Activated T-helper 1 cell treated with anti-CD3 and anti-CD28 coated beads, Interleukin-12 subunit alpha, Interleukin-12 subunit beta, Interleukin-2, Interleukin-4 antibody, amounts not matched to agents 30 ng/mL and 10 ng/mL and 1 ng/mL, durations not matched to agents 14 hours and 24 hours and 36 hours (primary cell): ENCODE measurements around the gene ANK2. TPM values are rescaled to one million over a fixed set of nuclear protein-coding genes. Genes with fewer than 3 reads are reported as not detected.
"Not testable (repeated sequence)": the region's sequence is repeated elsewhere in the genome, so short reads cannot be mapped to it uniquely, and the experiment has no call there.

ENCODE experiments used
- DNase-seq: peaks from one replicate; pipeline ENCODE4 v3.0.0; 2021; ENCODE audit warnings: low spot score
- H3K27ac Mint-ChIP-seq: one replicate; pipeline ENCODE4 v1.8.0; 2021; ENCODE audit warnings: mild to moderate bottlenecking, mixed read lengths
- H3K27me3 Mint-ChIP-seq: one replicate; pipeline ENCODE4 v1.8.0; 2022; ENCODE audit warnings: mild to moderate bottlenecking, moderate library complexity, mixed read lengths; ENCODE audit not compliant: insufficient read depth
- H3K36me3 Mint-ChIP-seq: one replicate; pipeline ENCODE4 v1.8.0; 2021; ENCODE audit warnings: low read depth, mixed read lengths
- H3K4me1 Mint-ChIP-seq: one replicate; pipeline ENCODE4 v1.8.0; 2021; ENCODE audit warnings: low read depth, mixed read lengths
- H3K4me3 Mint-ChIP-seq: one replicate; pipeline ENCODE4 v1.8.0; 2021; ENCODE audit warnings: mild to moderate bottlenecking, moderate library complexity, mixed read lengths
- H3K9me3 Mint-ChIP-seq: one replicate; pipeline ENCODE4 v1.8.0; 2021; ENCODE audit warnings: mixed read lengths
- intact Hi-C: fragments of 100-400 bp; cut with micrococcal nuclease; formaldehyde crosslinking; loops from one replicate; pipeline ENCODE4 v1.15.1; 2024
- total RNA-seq: library from RNA; stranded (reverse); gene quantifications from 2 replicates; pipeline ENCODE4 v1.2.3, GENCODE V29; 2022

The ANK2 gene
- total RNA-seq, 1 donor from 2014 or later, result 3.1 TPM

DNA sequence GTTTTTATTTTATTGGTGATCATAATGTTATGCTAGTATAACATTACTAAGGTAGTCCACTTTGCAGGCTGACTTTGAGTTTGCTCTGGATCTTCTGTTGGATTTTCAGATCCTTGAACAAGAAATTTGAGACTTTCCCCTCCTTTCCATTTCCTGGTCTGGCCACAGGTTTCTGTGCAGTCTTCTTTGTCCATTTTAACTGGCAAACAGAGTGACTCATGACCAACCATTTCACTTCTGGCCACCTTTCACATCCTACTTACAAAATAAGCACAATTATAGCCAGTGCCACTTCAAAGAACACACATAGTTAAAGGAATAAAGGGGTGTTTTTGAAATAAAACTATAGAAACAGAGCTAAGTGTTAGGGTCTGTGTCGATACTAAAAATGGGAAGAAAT, 8.4 kb downstream of the ANK2 start:
- H3K9me3 Mint-ChIP-seq, result no peaks in the 10 kb centered on the region
- no peak overlapping the region for H3K27ac Mint-ChIP-seq
- no peak for DNase-seq
- H3K4me1 Mint-ChIP-seq, result peaks cover under 1% of the 10 kb centered on the region
- H3K27me3 Mint-ChIP-seq, result no peaks in the 10 kb centered on the region
- H3K4me3 Mint-ChIP-seq, result no peak overlapping the region
- H3K36me3 Mint-ChIP-seq, result no peaks in the 10 kb centered on the region
- intact Hi-C loops, result no loop called here

DNA sequence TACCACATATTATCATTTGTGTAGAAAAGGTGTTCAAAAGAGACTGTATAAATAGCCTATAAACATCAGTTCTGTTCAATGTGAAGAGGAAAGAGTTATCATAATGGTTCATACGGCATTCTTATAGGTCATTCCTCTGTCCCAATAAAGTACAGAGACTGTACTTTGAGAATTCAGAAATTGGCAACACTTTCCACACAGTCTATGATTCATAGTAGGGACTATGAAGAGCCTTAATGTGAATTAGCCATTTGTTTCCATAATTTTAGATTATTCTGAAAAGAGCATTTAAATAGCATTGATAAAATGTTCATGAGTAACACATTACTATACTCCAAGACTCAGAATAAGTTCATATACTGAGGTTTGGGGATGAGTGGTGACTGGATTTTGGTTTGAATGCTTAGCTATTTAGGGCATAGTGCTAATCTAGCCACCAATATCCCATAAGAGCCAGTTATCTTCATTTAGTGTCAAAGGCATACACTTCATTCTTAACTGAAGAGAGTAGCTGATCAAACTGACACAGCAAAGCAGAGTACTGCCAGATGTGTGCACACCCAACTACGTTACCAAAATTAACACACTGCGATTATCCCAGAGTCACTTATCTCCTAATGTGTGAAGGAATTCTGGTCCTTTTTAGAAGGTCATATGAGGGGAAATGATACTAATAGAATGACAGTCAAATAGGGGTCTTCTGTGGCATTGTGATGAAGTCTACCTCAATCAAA, 10.2 kb downstream of the ANK2 start:
- H3K4me3 Mint-ChIP-seq, result no peak overlapping the region
- H3K36me3 Mint-ChIP-seq, result no peaks in the 10 kb centered on the region
- no peaks in the 10 kb centered on the region for H3K4me1 Mint-ChIP-seq
- intact Hi-C loops, result no loop called here
- H3K27ac Mint-ChIP-seq, result no peak overlapping the region
- DNase-seq, result no peak
- H3K27me3 Mint-ChIP-seq, result no peaks in the 10 kb centered on the region
- no peaks in the 10 kb centered on the region for H3K9me3 Mint-ChIP-seq

DNA sequence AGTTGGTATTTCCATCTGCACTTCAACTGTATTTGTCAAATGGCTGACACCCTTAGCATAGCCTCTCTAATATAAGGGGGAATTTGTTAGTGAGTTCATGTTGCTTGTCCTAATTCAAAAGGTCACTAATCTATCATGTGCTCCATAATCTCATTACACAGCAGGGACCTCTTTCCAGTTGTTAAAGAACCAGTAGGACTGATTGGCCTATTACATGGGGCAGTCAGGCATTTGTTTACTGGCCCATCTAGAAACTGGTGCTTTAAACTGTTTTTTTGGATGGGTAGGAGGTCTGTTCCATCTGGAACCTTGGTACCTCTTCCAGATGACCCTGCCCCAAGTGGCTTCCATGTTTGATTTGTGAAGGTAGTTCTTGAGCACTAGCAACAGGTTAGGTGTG, 11.4 kb downstream of the ANK2 start:
- Mint-ChIP-seq H3K4me1 (no peaks in the 10 kb centered on the region), H3K36me3 (no peaks in the 10 kb centered on the region), H3K9me3 (no peaks in the 10 kb centered on the region), H3K4me3 (no peak overlapping the region), H3K27me3 (no peaks in the 10 kb centered on the region), H3K27ac (no peak overlapping the region)
- DNase-seq, result no peak
- intact Hi-C loops, result no loop called here

DNA sequence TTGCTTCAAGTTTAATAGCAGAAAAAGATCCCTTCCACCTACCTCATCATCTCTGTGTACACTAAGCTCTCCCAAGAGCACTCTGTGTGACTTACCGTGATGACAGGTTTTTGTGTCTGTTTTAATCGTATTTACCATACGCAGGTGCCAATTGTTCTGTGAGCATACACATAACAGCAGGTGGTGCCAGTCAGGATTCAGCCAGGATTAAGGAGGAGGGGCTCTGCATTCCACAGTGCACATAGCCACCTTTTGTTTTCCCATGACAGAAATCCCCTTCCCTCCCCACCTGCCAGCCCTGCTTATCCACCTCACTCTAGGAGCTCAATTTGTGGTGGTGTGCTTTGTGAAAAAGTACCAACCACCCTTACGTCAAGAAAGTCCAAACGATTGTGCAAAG, 14.8 kb downstream of the ANK2 start:
- no peaks in the 10 kb centered on the region for H3K9me3 Mint-ChIP-seq
- DNase-seq, result no peak
- no peak overlapping the region for H3K27ac Mint-ChIP-seq
- H3K27me3 Mint-ChIP-seq, result peaks cover 2% of the 10 kb centered on the region
- intact Hi-C loops, result no loop called here
- no peak overlapping the region for H3K4me3 Mint-ChIP-seq
- H3K36me3 Mint-ChIP-seq, result no peaks in the 10 kb centered on the region
- no peaks in the 10 kb centered on the region for H3K4me1 Mint-ChIP-seq

DNA sequence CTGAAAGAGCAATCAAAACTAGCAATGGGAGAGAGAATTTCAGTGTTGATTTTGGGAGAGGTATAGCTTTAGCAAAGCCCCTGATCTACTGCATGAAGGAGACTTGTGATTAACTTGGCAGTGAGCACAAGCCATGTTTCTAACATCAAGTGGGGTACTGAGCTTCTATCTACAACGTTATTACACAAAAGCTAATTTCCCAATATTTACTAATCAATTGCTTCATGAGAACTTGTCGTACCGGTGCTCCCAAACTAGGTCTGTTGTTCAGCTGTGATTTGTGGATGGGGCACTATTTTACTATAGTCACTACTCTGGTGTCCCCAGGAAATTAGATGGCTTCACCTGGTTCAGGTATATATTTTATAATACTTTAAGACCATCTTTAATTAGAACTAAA, 16.2 kb downstream of the ANK2 start:
- peaks cover 4% of the 10 kb centered on the region for H3K9me3 Mint-ChIP-seq
- H3K4me3 Mint-ChIP-seq, result no peak overlapping the region
- no peaks in the 10 kb centered on the region for H3K4me1 Mint-ChIP-seq

DNA sequence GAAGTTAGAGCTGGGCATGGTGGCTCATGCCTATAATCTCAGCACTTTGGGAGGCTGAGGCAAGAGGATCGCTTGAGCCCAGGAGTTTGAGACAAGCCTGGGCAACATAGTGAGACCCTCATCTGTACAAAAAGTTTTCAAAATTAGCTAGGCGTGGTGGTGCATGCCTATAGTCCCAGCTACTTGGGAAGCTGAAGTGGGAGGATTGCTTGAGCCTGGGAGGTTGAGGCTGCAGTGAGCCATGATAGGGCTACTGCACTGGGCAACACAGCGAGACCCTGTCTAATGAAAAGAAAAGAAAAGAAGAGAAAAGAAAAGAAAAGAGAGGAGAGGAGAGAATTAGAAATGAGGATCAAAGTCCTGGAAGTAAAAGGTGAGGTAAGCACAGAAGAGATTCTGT, 19.3 kb downstream of the ANK2 start:
- H3K9me3 Mint-ChIP-seq, H3K4me3 Mint-ChIP-seq, H3K27me3 Mint-ChIP-seq, H3K27ac Mint-ChIP-seq, H3K36me3 Mint-ChIP-seq, DNase-seq, H3K4me1 Mint-ChIP-seq, intact Hi-C loops: not testable (repeated sequence)

More for the DNA sequence above, 16.2 kb downstream of the ANK2 start:
- intact Hi-C loops, result no loop called here
- no peak overlapping the region for H3K27ac Mint-ChIP-seq
- H3K36me3 Mint-ChIP-seq, result no peaks in the 10 kb centered on the region
- DNase-seq, result no peak
- H3K27me3 Mint-ChIP-seq, result peaks cover 2% of the 10 kb centered on the region

DNA sequence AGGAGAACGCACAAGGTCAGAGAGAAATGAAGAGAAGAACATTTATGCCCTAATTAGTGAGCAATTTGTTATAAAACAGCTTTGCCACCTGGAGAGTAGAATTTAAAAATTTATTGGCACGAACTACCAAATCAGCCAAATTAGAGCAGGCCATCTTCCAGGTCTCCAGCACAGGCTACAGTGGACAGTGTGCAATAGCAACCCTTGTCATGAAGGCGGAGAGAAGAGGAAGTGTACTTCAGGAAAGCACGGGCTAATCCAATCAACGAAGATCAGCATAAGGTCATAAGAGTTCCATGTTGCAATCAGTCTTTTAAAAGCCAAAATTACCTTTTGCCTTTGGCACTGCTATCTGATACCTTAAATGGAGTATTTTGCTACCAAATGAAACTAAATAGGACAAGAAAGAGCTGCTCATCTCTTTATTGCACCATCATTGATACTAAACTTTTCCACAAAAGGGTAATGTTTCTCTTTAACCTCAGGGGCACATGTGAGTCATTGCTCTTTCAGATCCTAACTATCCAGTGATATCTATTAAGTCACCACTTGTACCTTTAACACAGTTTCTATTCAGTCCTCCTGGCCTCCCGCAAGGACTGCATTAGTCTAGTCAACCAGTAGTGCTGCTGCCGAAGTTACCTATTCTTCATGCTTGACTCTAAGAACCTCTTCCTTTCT, 19.9 kb downstream of the ANK2 start:
- Mint-ChIP-seq H3K9me3 (peaks cover 8% of the 10 kb centered on the region), H3K36me3 (no peaks in the 10 kb centered on the region)

DNA sequence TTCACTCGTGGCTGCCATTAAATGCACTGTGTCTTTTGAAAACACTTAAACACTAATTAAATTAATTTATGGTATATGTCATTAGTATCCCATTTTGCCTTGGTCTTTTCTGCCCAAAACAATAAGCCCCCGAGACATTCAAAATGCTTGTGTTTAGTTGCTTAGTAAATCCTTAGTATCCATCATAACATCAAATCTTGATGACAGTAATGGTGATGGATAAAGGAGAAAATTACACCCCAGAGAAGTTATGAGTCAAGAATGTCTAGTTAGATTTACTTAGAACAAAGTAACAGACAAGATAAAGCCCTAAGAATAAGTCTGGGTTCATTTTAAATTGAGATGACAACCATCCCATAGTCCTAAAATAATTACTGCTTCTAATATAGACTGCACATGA, 21.3 kb downstream of the ANK2 start:
- H3K27me3 Mint-ChIP-seq, result peaks cover 3% of the 10 kb centered on the region
- intact Hi-C loops, result no loop called here
- no peaks in the 10 kb centered on the region for H3K36me3 Mint-ChIP-seq
- peaks cover 8% of the 10 kb centered on the region for H3K9me3 Mint-ChIP-seq
- H3K27ac Mint-ChIP-seq, result no peak overlapping the region
- H3K4me3 Mint-ChIP-seq, result no peak overlapping the region
- no peaks in the 10 kb centered on the region for H3K4me1 Mint-ChIP-seq
- DNase-seq, result no peak

More for the DNA sequence above, 19.9 kb downstream of the ANK2 start:
- Mint-ChIP-seq H3K4me3 (no peak overlapping the region), H3K27me3 (peaks cover 3% of the 10 kb centered on the region), H3K4me1 (no peaks in the 10 kb centered on the region), H3K27ac (no peak overlapping the region)
- no peak for DNase-seq
- intact Hi-C loops, result no loop called here

DNA sequence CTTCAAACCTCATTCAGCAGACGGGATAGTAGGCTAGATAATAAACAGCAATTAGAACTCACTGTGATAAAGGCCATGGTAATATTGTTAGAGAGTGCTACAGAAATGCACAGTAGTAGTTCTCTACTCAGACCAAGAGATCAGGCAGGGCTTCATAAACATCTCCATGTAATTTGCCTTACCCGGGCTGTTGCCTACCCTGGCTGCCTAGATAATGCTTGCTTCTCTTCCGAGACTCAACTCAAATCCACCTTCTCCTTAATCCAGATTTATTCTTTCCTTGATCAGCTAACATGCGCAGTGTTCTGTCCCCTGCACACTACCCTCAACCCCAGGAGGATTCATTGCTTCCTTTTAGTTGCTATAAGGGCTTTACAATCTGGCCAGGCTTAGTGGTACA, 21.8 kb downstream of the ANK2 start:
- Mint-ChIP-seq H3K27me3 (peaks cover 2% of the 10 kb centered on the region), H3K27ac (no peak overlapping the region), H3K9me3 (peaks cover 8% of the 10 kb centered on the region), H3K4me1 (no peaks in the 10 kb centered on the region), H3K36me3 (no peaks in the 10 kb centered on the region), H3K4me3 (no peak overlapping the region)
- intact Hi-C loops, result no loop called here
- no peak for DNase-seq

DNA sequence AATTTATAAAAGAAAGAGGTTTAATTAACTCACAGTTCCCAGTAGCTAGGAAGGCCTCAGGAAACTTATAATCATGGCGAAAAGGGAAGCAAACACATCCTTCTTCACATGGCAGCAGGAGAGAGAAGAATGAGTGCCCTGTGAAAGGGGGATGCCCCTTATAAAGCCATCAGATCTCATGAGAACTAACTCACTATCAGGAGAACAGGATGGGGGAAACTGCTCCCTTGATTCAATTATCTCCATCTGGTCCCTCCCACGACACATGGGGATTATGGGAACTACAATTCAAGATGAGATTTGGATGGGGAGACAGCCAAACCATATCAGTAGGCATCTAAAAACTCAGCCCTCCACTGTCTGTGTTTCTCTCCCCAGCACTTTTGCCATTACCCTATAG, 22.4 kb downstream of the ANK2 start:
- Mint-ChIP-seq H3K4me3 (no peak overlapping the region), H3K9me3 (peaks cover 8% of the 10 kb centered on the region), H3K27ac (no peak overlapping the region), H3K4me1 (no peaks in the 10 kb centered on the region), H3K36me3 (no peaks in the 10 kb centered on the region), H3K27me3 (peaks cover 2% of the 10 kb centered on the region)
- no peak for DNase-seq
- intact Hi-C loops, result no loop called here

DNA sequence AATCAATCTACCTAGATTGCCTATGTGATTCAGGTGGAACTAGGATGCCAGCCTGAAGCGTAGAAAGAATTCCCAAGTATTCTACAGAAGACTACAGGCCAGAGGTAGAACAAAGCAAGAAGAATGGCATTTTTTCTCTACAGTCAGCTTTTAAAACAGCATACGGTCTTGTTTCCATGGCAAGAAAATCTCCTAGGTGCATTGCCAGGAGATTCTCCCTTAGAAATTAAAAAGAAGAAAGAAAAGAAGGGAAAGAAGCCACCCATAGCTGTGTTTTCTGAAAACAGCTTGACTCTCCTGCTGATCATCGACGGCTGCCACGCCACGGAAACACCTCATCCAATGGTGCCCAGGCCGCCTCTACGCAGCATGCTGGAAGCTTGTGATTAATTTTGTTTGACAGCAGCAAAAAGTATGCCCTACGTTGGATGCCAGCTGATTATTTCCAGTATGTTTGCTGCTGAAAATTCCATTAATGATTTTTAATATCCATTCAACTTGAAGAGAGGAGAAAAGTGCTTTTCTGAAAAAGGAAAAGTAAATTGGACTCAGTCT, 24.1 kb downstream of the ANK2 start:
- Mint-ChIP-seq H3K27me3 (peaks cover 2% of the 10 kb centered on the region), H3K9me3 (peaks cover 8% of the 10 kb centered on the region), H3K27ac (no peak overlapping the region), H3K36me3 (no peaks in the 10 kb centered on the region), H3K4me3 (no peak overlapping the region), H3K4me1 (no peaks in the 10 kb centered on the region)
- no peak for DNase-seq
- intact Hi-C loops, result no loop called here

DNA sequence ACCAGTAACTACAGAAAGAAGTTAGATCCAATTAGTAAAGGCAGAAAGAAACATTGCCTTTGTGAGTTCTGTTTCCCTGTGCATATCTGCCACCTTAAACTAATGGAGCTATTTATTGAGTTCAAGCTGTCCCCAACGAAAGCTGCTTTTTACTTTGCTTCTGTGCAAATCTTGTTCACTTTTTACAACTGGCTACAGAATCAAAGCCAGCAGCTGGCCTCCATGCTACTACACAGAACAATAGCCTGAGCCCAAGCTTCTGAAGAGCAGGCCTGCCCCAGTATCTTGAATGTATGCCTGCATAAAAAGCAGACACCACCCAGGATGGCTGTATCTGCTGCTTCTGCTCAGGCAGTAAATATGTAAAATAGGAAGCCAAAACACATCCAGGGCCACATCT, 28.1 kb downstream of the ANK2 start:
- no peak overlapping the region for H3K27ac Mint-ChIP-seq
- H3K4me3 Mint-ChIP-seq, result no peak overlapping the region
- no peaks in the 10 kb centered on the region for H3K27me3 Mint-ChIP-seq
- H3K4me1 Mint-ChIP-seq, result no peaks in the 10 kb centered on the region
- no peak for DNase-seq
- H3K9me3 Mint-ChIP-seq, result no peaks in the 10 kb centered on the region
- no peaks in the 10 kb centered on the region for H3K36me3 Mint-ChIP-seq
- intact Hi-C loops, result no loop called here

DNA sequence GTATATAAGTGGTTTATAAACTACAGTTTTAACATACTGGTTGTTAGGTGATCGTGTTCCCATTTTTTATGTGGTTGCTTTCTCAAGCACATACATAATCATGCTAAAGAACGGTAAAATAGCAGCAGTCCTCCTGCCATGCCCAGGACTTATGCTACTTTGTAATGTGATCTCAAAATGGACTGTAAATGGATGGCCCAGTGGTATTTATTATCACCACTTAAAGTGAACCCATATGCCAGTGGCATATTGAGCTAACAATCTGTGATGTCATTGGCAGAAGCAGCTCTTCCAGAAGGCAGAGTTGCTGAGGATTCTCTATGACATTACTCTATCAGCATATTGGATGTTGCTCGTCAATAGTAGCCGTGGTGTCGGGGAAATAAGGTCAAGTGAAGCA, 28.6 kb downstream of the ANK2 start:
- no peaks in the 10 kb centered on the region for H3K4me1 Mint-ChIP-seq
- DNase-seq, result no peak
- H3K36me3 Mint-ChIP-seq, result no peaks in the 10 kb centered on the region
- no peak overlapping the region for H3K4me3 Mint-ChIP-seq
- no peaks in the 10 kb centered on the region for H3K27me3 Mint-ChIP-seq
- H3K27ac Mint-ChIP-seq, result no peak overlapping the region
- intact Hi-C loops, result no loop called here
- H3K9me3 Mint-ChIP-seq, result no peaks in the 10 kb centered on the region
